ENCODE results near the gene TMC6. TPM values are rescaled to one million over a fixed set of nuclear protein-coding genes. Genes with fewer than 3 reads are reported as not detected.

Gene TMC6
- total and polyA plus RNA-seq, 2 of the 13 experiments (the other 11 are each of a cell fraction or from before 2014, with no cell fraction given): 48.4 to 99.1 TPM

DNA sequence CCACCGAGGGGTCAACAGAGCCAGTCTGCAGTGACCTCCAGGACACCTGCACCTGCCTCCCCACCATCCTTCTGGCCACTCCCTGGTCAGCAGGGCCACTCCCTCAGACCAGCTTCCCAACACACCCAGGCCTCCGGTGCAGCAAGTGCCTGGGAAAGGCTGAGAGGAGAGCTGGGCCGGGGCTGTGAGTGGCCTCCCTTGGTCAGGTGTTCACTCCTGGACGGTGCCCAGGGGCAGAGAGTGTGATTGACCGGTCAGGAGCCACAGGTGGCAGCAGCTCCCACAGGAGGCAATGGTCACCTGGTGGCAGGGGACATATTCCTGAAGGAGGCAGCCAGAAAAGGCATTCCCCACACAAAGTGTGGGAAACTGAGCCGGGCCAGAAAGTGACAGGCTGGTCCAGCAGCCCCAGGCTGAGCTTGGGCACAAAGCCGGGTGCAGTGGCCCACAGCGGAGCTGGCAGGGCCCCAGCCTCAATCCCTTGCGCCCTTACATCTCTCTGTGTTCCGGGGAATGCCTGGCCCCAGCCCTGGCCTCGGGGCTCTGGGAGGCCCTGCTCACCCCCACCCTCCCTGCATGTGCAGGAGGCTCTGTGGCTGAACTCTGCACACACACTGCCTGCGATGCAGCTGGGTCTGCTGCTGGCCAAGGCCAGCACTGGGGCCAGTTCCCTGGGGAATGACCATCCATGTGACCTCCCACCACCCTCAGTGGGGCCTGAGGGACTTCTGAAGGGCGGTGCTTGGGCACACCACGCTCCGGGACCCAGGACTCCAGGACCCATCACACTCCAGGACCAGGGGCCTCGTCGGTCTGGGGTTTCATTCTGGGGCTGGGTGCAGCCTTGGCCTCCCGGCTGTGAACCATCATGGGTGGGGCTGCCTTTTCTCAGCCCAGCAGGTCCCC, 16.4 kb upstream of the TMC6 start (continued):
- TF ChIP-seq, protein P1, sequence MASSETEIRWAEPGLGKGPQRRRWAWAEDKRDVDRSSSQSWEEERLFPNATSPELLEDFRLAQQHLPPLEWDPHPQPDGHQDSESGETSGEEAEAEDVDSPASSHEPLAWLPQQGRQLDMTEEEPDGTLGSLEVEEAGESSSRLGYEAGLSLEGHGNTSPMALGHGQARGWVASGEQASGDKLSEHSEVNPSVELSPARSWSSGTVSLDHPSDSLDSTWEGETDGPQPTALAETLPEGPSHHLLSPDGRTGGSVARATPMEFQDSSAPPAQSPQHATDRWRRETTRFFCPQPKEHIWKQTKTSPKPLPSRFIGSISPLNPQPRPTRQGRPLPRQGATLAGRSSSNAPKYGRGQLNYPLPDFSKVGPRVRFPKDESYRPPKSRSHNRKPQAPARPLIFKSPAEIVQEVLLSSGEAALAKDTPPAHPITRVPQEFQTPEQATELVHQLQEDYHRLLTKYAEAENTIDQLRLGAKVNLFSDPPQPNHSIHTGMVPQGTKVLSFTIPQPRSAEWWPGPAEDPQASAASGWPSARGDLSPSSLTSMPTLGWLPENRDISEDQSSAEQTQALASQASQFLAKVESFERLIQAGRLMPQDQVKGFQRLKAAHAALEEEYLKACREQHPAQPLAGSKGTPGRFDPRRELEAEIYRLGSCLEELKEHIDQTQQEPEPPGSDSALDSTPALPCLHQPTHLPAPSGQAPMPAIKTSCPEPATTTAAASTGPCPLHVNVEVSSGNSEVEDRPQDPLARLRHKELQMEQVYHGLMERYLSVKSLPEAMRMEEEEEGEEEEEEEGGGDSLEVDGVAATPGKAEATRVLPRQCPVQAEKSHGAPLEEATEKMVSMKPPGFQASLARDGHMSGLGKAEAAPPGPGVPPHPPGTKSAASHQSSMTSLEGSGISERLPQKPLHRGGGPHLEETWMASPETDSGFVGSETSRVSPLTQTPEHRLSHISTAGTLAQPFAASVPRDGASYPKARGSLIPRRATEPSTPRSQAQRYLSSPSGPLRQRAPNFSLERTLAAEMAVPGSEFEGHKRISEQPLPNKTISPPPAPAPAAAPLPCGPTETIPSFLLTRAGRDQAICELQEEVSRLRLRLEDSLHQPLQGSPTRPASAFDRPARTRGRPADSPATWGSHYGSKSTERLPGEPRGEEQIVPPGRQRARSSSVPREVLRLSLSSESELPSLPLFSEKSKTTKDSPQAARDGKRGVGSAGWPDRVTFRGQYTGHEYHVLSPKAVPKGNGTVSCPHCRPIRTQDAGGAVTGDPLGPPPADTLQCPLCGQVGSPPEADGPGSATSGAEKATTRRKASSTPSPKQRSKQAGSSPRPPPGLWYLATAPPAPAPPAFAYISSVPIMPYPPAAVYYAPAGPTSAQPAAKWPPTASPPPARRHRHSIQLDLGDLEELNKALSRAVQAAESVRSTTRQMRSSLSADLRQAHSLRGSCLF (CRISPR knock-in tag; IDR thresholded peaks at IDR 0.05; ENCODE audit: borderline replicate concordance): 0 out of 2 replicates have a peak, but pooled peaks have one; percentile 64
- peak; percentile 45; the same call in 1 of the 2 replicates for TF ChIP-seq ZNF143 (CRISPR knock-in tag; IDR thresholded peaks at IDR 0.05)
- TF ChIP-seq ZHX1 (CRISPR knock-in tag; IDR thresholded peaks at IDR 0.05; ENCODE audit: low read depth): no peak
- TF ChIP-seq, protein P2, sequence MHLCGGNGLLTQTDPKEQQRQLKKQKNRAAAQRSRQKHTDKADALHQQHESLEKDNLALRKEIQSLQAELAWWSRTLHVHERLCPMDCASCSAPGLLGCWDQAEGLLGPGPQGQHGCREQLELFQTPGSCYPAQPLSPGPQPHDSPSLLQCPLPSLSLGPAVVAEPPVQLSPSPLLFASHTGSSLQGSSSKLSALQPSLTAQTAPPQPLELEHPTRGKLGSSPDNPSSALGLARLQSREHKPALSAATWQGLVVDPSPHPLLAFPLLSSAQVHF (CRISPR knock-in tag; IDR thresholded peaks at IDR 0.05): no peak
- peak; percentile 88 for TF ChIP-seq ZMYM3 (CRISPR knock-in tag; IDR thresholded peaks at IDR 0.05)
- TF ChIP-seq HNRNPH1 (optimal IDR thresholded peaks at IDR 0.05; ENCODE audit: low read depth, low read length): no peak
- TF ChIP-seq, protein P3, sequence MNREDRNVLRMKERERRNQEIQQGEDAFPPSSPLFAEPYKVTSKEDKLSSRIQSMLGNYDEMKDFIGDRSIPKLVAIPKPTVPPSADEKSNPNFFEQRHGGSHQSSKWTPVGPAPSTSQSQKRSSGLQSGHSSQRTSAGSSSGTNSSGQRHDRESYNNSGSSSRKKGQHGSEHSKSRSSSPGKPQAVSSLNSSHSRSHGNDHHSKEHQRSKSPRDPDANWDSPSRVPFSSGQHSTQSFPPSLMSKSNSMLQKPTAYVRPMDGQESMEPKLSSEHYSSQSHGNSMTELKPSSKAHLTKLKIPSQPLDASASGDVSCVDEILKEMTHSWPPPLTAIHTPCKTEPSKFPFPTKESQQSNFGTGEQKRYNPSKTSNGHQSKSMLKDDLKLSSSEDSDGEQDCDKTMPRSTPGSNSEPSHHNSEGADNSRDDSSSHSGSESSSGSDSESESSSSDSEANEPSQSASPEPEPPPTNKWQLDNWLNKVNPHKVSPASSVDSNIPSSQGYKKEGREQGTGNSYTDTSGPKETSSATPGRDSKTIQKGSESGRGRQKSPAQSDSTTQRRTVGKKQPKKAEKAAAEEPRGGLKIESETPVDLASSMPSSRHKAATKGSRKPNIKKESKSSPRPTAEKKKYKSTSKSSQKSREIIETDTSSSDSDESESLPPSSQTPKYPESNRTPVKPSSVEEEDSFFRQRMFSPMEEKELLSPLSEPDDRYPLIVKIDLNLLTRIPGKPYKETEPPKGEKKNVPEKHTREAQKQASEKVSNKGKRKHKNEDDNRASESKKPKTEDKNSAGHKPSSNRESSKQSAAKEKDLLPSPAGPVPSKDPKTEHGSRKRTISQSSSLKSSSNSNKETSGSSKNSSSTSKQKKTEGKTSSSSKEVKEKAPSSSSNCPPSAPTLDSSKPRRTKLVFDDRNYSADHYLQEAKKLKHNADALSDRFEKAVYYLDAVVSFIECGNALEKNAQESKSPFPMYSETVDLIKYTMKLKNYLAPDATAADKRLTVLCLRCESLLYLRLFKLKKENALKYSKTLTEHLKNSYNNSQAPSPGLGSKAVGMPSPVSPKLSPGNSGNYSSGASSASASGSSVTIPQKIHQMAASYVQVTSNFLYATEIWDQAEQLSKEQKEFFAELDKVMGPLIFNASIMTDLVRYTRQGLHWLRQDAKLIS (CRISPR knock-in tag; IDR thresholded peaks at IDR 0.05): no peak
- TF ChIP-seq, protein P4, sequence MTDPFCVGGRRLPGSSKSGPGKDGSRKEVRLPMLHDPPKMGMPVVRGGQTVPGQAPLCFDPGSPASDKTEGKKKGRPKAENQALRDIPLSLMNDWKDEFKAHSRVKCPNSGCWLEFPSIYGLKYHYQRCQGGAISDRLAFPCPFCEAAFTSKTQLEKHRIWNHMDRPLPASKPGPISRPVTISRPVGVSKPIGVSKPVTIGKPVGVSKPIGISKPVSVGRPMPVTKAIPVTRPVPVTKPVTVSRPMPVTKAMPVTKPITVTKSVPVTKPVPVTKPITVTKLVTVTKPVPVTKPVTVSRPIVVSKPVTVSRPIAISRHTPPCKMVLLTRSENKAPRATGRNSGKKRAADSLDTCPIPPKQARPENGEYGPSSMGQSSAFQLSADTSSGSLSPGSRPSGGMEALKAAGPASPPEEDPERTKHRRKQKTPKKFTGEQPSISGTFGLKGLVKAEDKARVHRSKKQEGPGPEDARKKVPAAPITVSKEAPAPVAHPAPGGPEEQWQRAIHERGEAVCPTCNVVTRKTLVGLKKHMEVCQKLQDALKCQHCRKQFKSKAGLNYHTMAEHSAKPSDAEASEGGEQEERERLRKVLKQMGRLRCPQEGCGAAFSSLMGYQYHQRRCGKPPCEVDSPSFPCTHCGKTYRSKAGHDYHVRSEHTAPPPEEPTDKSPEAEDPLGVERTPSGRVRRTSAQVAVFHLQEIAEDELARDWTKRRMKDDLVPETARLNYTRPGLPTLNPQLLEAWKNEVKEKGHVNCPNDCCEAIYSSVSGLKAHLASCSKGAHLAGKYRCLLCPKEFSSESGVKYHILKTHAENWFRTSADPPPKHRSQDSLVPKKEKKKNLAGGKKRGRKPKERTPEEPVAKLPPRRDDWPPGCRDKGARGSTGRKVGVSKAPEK (CRISPR knock-in tag; IDR thresholded peaks at IDR 0.05; ENCODE audit: borderline replicate concordance): 0 out of 2 replicates have a peak, but pooled peaks have one; percentile 22
- TF ChIP-seq ZFP36L1 (CRISPR knock-in tag; IDR thresholded peaks at IDR 0.05): no peak
- TF ChIP-seq TP53 (CRISPR knock-in tag; conservative IDR thresholded peaks at IDR 0.05): peak; percentile 69; the same call in 1 of the 2 replicates
- no peak for TF ChIP-seq RBFOX2 (IDR thresholded peaks at IDR 0.05; ENCODE audit: low read depth, low read length)
- no peak for TF ChIP-seq ZNF121 (CRISPR knock-in tag; IDR thresholded peaks at IDR 0.05)

Measured in HepG2 (cell line).